Ammon's horn (tissue), 1 donor: ENCODE results near the gene MRTFA.

Experiments used
- DNase-seq: peaks from one replicate; pipeline ENCODE4 v3.0.0-alpha.2; 2016; ENCODE audit warnings: low spot score

Gene MRTFA

DNA sequence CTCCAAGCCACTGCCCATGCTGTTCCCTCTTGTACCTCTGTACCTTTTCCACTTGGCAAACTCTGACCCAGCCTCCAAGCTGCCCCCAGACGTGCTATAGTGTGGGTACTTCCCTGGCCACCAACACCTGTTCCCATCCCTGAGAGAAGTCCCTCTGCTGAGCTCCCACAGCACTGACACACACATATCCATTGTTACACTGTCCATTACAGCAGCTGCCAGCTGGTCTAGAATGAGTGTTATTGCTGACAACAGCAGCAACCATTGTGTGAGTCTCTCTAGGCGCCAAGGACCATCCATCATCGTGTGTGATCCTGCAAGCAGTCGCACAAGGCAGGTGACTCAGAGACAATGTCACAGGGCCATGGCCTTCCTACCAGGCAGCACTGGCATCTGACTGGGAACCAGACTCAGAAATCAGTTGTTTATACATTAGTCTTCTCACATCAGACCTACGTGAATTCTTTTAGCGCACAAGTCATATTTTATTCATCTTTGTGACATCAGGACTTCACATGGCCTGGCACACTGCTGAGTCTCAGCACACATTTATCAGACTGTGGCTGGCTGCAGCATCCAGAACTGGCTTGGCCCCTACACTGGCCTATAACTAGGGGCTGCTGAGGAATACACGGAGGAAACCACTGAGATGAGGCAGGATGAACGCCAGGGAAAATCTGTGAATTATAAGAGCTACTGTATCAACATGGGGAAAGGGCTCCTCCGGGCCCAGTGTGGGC is 209.8 kb downstream of the MRTFA start:
- peak; percentile 94 for DNase-seq

DNA sequence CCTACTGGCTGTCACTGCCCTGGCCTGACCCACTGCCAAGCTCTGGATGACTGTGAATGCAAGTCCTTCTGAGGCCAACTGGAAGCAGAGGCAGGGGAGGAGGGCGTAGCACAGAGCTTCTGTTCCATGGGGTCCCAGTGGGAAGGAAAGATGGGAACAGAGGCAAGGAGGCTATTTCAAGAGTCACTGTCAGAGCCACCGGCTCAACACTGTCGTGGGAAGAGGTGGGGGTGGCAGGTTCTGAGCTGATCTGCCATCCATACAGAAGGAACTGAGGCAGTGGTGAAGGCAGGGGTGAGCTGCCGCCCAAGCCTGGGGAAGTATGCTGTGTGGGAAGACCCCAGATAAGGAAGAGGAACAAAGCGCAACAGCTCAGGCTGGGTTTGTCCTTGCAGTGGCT is 211.4 kb downstream of the MRTFA start:
- no peak for DNase-seq

DNA sequence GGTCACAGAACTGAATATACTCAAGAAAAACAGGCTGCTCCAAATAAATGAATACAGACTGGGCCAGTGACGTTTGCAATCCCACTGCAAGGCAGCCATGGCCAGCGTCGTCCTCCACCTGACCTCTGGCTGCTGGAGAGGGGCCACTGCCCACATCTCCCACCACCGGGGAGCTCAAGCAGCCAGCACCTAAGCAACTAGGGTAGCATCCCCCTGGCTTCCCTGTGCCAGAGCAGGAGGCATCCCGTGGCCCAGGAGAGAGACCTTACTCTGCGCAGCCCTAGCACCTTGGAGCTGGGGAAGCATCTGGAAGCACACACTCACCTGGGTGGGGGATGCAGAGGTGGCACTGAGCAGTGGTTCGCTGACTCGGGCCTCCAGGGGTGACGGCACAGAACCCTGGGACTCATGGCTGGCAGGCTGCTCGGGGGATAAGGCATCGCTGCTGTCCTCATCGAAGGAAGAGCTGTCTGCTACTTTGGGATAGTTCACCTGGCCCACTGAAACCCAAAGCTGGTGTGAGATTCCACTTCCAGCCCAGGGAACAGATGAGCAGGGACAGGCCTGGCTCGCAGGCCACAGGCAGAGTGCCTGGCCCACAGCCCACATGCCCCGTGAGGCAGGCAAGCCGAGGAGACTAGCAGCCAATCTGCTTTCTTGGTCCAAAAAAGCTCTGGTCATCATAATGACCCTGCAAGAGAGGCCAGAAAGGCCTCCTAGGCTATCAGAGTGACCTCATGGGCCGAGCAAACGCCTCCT is 212.5 kb downstream of the MRTFA start:
- DNase-seq: no peak

DNA sequence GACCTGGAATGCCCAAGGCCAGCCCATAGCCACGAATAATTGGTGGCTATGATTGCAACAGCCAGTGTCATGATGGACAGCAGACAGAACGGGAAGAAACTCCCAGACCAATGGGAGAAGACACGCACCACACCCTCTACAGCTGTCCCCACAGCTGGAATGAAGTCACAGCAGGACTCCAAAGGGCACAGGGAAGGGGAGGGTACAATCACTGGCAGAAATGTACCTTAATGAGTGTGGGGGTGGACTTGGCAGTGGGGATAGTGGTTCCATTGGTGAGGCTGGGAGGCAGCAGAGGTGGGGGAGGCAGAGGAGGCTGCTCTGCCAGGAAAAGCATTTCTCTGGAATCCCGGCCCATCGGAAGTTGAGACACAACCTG is 213.2 kb downstream of the MRTFA start:
- no peak for DNase-seq

DNA sequence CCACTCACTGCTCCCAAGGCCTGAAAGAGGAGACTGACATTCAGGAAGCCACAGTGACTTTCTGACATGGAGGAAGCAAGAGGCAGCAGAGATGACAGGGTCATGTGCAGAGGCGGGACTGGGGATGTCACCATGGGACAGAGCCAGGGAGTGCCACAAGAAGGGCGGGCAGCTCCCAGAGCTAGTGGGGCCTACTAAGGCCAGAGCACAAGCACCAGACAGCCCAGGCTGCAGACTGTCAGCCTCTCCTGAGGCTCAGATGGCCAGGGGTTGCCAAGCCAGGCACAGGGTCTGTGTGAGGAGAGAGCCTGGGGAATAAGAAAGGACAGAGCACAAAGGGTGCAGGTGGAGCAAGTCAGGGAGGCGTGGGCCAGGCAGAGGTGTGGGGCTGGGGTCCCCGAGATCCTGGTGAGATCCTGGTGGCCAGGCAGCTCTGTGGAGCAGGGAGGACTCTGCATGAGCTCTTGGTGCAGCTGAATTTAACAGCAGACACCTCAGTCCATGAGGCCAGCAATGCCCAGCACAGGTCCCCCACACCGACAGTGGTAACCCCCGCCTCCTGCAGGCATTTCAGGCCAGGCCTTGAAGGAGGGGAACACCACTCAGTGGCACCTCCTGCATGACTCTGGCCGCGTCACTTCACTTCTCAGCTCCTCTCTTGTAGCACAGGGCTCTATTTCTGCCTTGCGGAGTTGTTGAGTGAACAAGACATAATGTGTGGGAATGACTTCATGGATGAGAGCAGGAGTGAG is 213.8 kb downstream of the MRTFA start:
- DNase-seq: no peak

DNA sequence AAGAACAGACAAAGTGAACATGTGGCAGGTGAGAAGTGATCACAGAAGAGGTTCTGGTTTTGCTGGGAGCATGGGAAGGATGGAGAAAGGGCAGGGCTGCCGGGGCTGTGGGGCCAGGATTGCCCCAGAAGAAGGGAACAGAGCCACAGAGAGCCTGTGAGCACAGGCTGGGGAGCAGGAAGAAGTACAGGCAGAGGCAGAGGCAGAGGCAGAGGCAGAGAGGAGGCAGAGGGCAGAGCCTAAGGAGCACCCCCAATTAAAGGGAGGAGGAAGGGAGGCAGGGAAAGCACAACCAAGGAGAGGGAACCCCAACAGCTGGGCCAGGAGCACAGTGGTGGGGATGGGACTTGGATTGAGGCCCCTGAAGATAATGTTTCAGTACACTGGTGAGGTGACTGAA is 214.6 kb downstream of the MRTFA start:
- no peak for DNase-seq

DNA sequence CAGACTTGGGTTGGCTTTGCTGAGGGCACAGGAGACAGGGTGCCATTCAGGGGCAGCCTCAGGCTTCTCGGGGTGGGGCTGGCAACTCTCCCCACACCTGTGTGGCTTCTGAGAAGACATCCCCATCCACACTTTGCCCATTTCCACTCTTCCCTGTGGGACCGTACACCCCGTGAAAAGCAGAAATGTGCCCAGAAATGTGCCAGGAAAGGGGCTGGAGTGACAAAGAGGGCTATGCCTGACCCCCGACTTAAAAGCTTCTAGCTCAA is 215.5 kb downstream of the MRTFA start:
- DNase-seq: no peak

DNA sequence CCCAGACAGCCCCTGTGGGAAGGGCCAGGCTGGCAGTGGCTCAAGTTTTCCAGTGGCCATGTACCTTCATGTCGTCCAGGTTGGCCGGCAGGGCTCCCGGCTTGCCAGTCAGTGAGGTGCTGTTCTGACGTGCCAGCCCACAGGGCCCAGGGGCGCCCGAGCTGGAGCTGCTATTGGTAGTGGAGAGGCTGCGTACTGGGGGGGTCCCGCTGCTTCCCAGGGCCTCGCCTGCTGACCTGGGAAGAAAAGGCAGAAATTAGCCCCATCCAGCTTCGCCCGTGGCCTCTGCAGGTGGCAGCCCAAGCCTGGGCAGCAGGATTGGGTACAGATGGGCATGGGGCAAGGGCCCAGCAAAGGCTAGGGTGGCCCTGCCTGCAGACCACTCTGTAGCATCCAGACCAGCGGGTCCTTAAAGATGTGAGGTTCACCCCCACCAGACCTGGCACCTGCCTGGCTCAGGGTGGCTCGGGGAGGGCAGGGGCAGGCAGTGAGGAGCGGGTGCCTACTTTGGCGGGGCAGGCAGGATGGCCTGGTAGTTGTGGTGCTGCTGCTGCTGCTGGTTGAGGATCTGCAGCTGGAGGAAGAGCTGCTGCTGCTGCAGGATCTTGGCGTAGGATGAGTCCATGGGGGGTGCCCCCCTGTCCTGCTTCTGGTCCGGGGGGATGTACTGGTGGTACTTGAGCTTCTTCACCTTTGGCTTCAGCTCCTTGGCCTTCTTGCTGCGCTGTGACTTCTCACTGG is 216.0 kb downstream of the MRTFA start:
- no peak for DNase-seq

DNA sequence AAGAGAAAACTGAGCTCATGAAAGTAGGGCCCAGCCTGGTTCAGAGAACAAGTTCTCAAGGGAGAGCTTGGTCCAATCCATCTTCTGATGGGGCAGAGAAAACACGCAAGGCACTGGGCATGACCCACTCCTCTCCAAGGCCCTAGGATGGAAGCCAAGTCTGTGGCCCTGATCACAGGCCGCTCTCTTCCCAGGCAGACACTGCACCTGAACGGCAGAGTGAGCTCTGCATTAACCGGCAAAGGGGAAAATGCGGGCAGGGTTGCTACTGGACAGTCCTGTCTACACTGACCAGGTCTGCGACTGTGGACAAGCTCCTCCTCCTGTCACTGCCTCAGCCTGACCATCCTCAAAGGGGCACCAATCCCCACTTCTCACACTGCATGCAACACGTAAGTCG is 216.8 kb downstream of the MRTFA start:
- no peak for DNase-seq

DNA sequence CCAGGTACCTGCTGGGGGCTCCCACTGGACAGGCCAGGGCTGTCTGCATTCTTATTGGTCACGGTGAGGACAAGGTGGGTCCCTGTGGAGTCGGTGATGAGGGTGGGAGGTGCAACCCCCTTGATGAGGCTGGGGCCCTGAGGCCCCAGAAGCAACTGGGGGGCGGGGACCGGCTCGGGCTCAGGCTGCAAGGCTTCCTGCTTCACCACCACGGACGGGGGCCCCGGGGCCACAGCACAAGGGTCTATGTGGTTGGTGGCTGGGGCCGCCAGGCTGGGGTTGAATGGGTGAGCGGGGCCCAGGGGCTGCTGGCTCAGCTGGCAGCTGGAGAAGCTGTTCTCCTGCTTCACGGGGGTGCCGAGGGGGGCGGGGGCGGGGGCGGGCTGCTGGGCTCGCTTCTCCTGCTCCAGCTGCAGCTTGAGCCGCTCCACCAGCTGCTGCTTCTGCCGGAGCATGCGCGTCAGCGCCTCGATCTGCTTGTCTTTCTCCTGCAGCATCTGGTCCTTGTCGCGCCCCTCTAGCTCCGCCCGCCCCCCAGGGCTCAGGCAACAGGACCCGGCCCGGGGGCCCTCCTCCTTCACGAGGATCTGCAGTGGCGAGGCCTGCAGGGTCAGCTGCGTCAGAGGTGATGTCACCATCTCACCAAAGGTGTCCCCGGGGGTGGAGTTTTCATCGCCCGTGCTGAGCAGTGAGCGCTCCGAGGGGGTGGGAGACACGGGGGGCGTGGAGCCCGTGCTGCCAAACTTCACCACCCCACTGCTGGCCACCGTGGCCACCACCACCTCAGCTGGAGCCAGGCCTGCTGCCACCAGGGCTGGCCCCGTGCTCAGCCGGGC is 217.9 kb downstream of the MRTFA start:
- peak; percentile 55 for DNase-seq

DNA sequence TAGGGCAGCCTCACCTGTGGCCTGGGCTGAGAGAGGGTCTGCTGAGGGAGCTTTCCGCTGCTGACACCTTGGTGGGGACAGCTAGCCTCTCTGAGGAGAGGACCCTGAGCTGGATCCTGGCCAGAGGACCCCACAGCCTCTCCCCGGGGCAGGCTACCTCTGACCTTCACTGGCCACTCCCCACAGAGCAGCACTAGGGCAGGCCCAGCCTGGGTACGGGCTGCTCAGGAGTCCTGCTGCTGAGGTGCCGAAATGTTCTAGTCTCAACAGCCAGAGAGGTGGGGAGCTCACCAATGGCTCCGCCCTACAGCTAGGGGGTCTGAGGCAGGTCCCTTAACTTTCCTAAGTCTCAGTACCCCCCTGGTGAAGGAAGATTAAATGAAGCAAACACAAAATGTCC is 218.6 kb downstream of the MRTFA start:
- no peak for DNase-seq

DNA sequence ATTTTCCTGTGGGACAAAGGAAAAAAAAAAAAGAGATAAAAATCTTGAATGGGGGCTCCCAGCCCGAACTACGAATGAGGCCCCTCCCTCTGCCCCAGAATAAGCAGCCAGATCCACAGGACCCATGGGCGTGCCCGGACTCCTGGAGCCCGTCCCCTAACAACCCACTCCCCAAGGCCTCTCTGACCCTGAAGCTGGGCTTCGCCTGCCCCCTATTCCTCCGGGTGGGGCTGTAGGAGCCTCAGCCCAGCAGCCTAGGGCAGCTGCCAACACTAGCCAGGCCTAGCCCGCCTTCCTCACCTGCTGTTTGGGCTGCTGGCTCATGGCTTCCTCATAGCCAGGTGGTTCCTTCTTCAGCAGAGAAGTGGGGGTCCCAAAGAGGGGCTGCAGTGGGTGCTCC is 219.5 kb downstream of the MRTFA start:
- DNase-seq: no peak

DNA sequence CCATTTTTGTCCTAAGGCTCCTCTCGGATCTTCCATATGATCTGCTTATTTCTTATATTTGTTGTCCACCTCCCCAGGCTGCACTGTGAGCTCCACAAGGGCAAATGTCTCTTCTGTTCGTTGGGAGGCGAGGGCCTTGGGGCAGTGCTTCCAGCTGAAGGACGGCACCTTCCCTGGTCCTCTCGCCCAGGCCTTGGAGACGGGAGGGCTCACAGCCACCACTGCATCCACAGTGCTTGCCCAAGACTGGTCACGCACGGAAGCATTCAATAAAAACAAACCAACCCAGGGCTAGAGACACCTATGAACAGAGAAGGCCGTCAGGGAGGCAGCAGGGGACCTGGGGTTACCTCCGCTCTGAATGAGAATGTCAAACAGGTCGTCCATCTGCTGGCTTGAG is 219.9 kb downstream of the MRTFA start:
- no peak for DNase-seq

DNA sequence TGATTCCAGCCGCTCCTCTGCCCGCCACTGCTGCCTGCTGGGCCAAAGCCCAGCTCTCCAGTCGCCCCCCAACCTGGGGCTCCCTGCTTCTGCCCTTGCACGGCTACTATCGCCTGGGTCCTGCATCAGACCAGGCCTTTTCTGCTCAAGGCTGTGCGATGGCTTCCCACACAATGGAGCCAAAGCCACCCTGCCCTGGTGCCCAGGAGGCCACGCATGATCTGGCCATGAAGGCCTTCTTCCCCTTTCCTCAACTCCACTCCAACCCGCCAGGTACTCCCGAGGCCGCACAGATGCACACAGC is 220.3 kb downstream of the MRTFA start:
- no peak for DNase-seq

DNA sequence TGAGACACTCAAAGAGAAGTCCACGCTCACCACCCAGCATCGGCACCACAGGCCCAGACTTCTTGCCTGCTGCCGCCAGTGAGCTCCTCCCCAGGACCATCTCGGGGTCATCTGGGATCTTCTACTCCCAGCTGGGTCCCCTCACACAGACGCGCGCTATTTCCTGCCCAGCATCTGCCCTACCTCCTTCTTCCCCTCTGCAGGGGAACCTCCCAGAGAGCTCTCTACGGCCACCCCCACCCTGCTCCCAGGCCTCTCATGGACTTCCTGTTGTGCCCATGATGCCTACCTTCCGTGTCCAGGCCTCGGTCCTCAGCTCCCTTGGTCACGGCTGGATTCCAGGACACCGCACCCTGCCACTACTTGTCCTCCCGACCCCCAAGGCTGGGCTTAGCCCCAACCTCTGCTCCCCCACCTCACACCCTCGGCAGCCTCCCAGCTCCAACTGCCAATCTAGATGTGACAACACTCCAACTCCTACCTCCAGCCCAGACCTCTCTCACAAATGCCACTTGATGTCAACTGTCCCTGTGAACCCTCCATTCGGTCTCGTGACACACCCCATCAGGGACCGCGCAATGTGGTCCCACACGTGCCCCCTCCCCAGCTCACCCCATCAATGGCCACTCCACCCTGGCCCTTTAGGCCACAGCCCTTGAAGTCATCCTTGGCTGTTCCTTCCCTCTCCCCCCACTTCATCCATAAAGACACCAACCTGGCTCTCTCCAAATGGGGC is 220.8 kb downstream of the MRTFA start:
- no peak for DNase-seq

DNA sequence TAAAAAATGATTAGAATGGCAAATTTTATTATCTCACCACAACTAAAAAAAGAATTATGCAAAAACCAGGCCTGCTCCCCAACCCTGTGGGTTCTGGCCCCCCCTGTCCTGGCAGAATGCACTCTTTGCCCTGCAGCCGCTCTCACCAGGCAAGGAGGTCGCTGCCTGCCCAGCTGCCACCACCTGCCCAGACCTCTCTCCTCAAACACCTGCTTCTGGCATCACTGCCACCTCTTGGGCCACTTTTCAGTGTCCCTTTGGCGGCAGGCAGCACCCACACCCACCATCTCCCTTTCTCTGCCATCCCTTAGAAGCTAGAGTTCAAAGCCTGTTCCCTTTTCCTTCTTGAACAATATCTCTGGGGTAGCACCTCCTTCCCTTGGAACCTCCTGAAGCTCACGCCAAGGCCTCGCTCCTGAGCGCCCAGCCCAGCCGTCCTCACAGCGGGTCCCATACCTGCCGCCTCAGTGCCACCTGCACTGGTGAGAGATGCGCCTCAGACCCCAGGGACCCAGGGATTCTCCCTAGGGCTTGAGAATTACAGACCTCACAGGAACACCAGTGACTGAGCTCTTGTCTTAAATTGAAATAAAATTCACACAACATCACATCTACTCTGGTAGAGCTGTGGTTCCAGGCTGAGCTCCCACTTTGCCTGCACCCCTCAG is 221.5 kb downstream of the MRTFA start:
- DNase-seq: no peak

DNA sequence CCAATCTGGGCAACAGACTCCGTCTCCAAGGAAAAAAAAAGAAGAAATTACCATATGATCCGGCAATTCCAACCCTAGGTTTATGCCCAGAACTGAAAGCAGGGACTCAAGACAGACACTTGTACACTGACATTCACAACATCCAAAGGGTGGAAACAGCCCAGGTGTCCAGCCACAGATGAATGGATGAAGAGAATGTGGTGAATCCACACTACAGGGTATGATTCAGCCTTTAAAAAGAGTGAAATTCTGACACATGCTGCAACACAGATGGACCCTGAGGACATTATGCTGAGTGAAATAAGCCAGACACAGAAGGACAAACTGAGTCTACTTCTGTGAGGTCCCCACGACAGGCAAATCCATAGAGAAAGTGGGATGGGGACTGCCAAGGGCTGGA is 222.2 kb downstream of the MRTFA start:
- no peak for DNase-seq

DNA sequence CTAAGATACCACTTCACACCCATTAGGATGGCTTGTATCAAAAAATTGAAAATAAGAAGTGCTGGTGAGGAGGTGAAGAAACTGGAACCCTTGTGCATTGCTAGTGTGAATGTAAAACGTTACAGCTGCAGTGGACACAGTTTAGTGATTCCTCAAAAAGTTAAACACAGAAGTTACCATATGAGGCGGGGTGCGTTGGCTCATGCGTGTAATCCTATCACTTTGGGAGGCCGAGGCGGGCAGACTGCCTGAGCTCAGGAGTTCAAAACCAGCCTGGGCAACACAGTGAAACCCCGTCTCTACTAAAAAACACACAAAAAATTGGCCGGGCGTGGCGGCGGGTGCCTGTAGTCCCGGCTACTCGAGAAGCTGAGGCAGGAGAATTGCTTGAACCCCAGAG is 222.6 kb downstream of the MRTFA start:
- DNase-seq: no peak

DNA sequence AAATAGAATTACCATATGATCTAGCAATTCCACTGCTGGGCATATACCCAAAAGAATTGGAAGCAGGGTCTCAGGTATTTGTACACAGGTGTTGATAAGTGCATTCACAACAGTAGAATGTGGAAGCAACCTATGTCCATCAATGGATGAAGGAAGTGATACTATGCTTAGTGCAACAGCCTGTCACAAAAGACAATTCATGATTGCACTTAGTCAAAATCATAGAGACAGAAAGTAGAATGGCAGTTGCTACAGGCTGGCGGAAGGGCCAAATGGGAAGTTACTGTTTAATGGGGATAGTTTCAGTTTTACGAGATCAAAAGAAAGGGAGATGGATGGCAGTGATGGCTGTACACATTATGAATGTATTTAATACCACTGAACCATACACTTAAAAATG is 224.1 kb downstream of the MRTFA start:
- DNase-seq: no peak

DNA sequence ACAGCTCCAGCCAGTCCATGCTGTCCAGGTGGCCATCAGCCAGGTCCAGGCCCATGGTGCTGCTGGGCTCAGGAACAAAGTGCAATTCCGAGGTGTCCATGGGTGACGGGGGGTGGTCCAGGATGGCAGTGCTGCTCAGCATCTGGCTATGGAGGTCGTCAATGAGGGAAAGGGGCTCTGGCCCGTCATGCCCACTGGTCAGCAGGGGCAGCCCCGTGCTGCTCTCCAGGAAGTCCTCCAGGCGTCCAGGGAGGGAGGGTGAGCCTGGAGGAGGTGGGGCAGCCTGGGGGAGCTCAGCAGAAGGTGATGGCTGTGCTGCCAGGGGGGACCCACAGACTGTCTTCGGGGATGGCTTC is 225.0 kb downstream of the MRTFA start:
- no peak for DNase-seq
